Measurements from ENCODE around the gene SRSF7. TPM values are rescaled to one million over a fixed set of nuclear protein-coding genes. Genes with fewer than 3 reads are reported as not detected.

Gene SRSF7
- total and polyA plus RNA-seq, 9 of the 15 experiments (the other 6 are each of a cell fraction or from before 2014, with no cell fraction given) = 219 to 726 (median 375) TPM

- H3K4me1 ChIP-seq (replicated peaks in 1 of 2; ENCODE audit: control insufficient read depth in 2 of 2, insufficient read depth in 2 of 2, low read length in 2 of 2) = peaks cover 0 to 3% of the 10 kb centered on the region in 2 experiments; a peak in 1 of 5 replicates
- ATAC-seq (no peak), DNase-seq (ENCODE audit: extremely low read depth in 1 of 4, low spot score in 3 of 4) (no peak), FAIRE-seq (no peak)
- H3K79me2 ChIP-seq (ENCODE audit: control insufficient read depth, insufficient read depth, low read length) = no peaks in the 10 kb centered on the region; the same call in 2 of the 3 replicates
- no peak overlapping the region for H3K27ac ChIP-seq (ENCODE audit: extremely low read depth, low read depth, low read length)
- TF ChIP-seq BRF1 (IDR thresholded peaks at IDR 0.05; ENCODE audit: borderline replicate concordance, extremely low read depth, insufficient read length) (no peak), RBM25 (IDR thresholded peaks at IDR 0.05; ENCODE audit: low read depth, low read length, severe bottlenecking) (no peak), CGGBP1 (CRISPR knock-in tag; IDR thresholded peaks at IDR 0.05) (no peak), ZNF121 (CRISPR knock-in tag; conservative IDR thresholded peaks at IDR 0.05) (peak; percentile 77), MITF (IDR thresholded peaks at IDR 0.05) (no peak)
- no peaks in the 10 kb centered on the region for H3K9me1 ChIP-seq (ENCODE audit: control insufficient read depth, insufficient read depth, low read length)
- no peak overlapping the region for H3K9ac ChIP-seq (ENCODE audit: insufficient read depth in 1 of 2, low read depth in 2 of 2, low read length in 2 of 2)
- H3K36me3 ChIP-seq (ENCODE audit: control insufficient read depth, insufficient read depth, low read length) = no peaks in the 10 kb centered on the region
- H3K9me3 ChIP-seq (replicated peaks; ENCODE audit: control insufficient read depth, insufficient read depth, low read depth, low read length) = no peaks in the 10 kb centered on the region
- 90% methylated on average over 4 of the region's 5 CpGs for WGBS (ENCODE audit: insufficient coverage, low coverage, missing lambda C conversion rate)
- no TSS peak for BruUV-seq (replicated peaks)
- POLR2A ChIA-PET = interaction anchor here (0.6 to 1.3 kb wide), 3 partner anchors 11 to 35 kb away, joined by 3 read pairs; no protein-coding TSS in a partner anchor
- H2AFZ ChIP-seq (ENCODE audit: low read depth, low read length) = no peak overlapping the region
- CTCF ChIA-PET (ENCODE audit: low intra/inter-chr PET ratio) = interaction anchor here (0.7 kb wide), 1 partner anchor 26 kb away, joined by 5 read pairs; no protein-coding TSS in a partner anchor
- intact Hi-C loops (cut with micrococcal nuclease) (no loop called here), in situ Hi-C loops (cut with MboI) (no loop called here)
- no peak overlapping the region for H3K4me3 ChIP-seq
- no peak overlapping the region for H3K4me2 ChIP-seq (ENCODE audit: insufficient read depth, low read length)
- no peaks in the 10 kb centered on the region for H3K27me3 ChIP-seq (ENCODE audit: control insufficient read depth in 2 of 2, insufficient read depth in 2 of 2, low read length in 2 of 2)
- H4K20me1 ChIP-seq (replicated peaks; ENCODE audit: control insufficient read depth, insufficient read depth, low read length) = no peaks in the 10 kb centered on the region
Measured at GRCh38 chr2:38698467-38699003, 52.6 kb downstream of the SRSF7 start.

Measured in K562 (cell line).